ENCODE measurements around the gene NFU1. TPM values are rescaled to one million over a fixed set of nuclear protein-coding genes. Genes with fewer than 3 reads are reported as not detected.

NFU1 gene
- total and polyA plus RNA-seq, 11 donors, result 61.5 to 156 (median 110) TPM

GRCh38 chr2:69438580-69438979, 1.3 kb upstream of the NFU1 start:
- no peak overlapping the region for H3K4me3 ChIP-seq
- 97 to 99% (median 98%) methylated on average over 6 of the region's 6 CpGs for WGBS, 4 donors
- intact Hi-C loops (cut with DNase I), result loop anchor here in 4 of 10 donors (5.0 kb wide), 3 partner anchors 41 to 204 kb away; partner anchors contain the start of genes GFPT1 (in 3 of the 4) and AAK1 (in 1 of the 4)
- H3K27me3 ChIP-seq, result no peaks in the 10 kb centered on the region
- peak overlapping the region in 11 of 12 donors; percentile 93 to 99 (median 96) for H3K27ac ChIP-seq
- peaks cover 5 to 37% (median 21%) of the 10 kb centered on the region in 12 donors for H3K4me1 ChIP-seq
- no peak for DNase-seq
- H3K36me3 ChIP-seq, result no peaks in the 10 kb centered on the region
- H3K9me3 ChIP-seq, result no peaks in the 10 kb centered on the region
- no peak for ATAC-seq
- no peak for TF ChIP-seq POLR2A (IDR thresholded peaks at IDR 0.05)
- no peak for TF ChIP-seq CTCF (IDR thresholded peaks at IDR 0.05)

- ATAC-seq (peak; percentile 53 to 70 (median 58)), DNase-seq (peak in 4 of 5 donors; percentile 45 to 55 (median 53))
- intact Hi-C loops (cut with DNase I), result loop anchor here in 4 of 10 donors (5.0 kb wide), 3 partner anchors 40 to 205 kb away; partner anchors contain the start of genes GFPT1 (in 3 of the 4) and AAK1 (in 1 of the 4)
- TF ChIP-seq POLR2A (IDR thresholded peaks at IDR 0.05) (no peak), CTCF (IDR thresholded peaks at IDR 0.05) (no peak)
- WGBS, 4 donors, result 35 to 48% (median 46%) methylated on average over 7 of the region's 7 CpGs
- Histone ChIP-seq H3K27ac (peak overlapping the region; percentile 84 to 99 (median 96)), H3K4me3 (peak overlapping the region; percentile 70 to 97 (median 84)), H3K27me3 (no peaks in the 10 kb centered on the region), H3K36me3 (no peaks in the 10 kb centered on the region), H3K9me3 (no peaks in the 10 kb centered on the region), H3K4me1 (peaks cover 5 to 37% (median 21%) of the 10 kb centered on the region in 12 donors)
Measured at GRCh38 chr2:69437751-69438154, 518 bp upstream of the NFU1 start.

GRCh38 chr2:69436596-69436937, 668 bp downstream of the NFU1 start:
- H3K9me3 ChIP-seq, result no peaks in the 10 kb centered on the region
- DNase-seq, result no peak
- H3K4me1 ChIP-seq, result peaks cover 5 to 37% (median 21%) of the 10 kb centered on the region in 12 donors
- H3K27ac ChIP-seq, result peak overlapping the region; percentile 84 to 99 (median 96)
- H3K27me3 ChIP-seq, result no peaks in the 10 kb centered on the region
- TF ChIP-seq CTCF (IDR thresholded peaks at IDR 0.05) (peak in 1 of 12 donors; percentile 14), POLR2A (IDR thresholded peaks at IDR 0.05) (no peak)
- H3K36me3 ChIP-seq, result peaks cover 0 to 8% (median 4%) of the 10 kb centered on the region in 9 donors
- ATAC-seq, result no peak
- peak overlapping the region; percentile 70 to 97 (median 84) for H3K4me3 ChIP-seq
- intact Hi-C loops (cut with DNase I), result loop anchor here in 4 of 10 donors (5.0 kb wide), 3 partner anchors 39 to 206 kb away; partner anchors contain the start of genes GFPT1 (in 3 of the 4) and AAK1 (in 1 of the 4)
- 6 to 7% (median 6%) methylated on average over 5 of the region's 5 CpGs for WGBS, 4 donors

GRCh38 chr2:69434753-69435152, 2.5 kb downstream of the NFU1 start:
- Histone ChIP-seq H3K9me3 (no peaks in the 10 kb centered on the region), H3K4me1 (peaks cover 5 to 37% (median 21%) of the 10 kb centered on the region in 12 donors), H3K27me3 (no peaks in the 10 kb centered on the region), H3K36me3 (peaks cover 0 to 23% (median 21%) of the 10 kb centered on the region in 9 donors), H3K4me3 (no peak overlapping the region), H3K27ac (peak overlapping the region in 1 of 12 donors; percentile 0)
- DNase-seq (no peak), ATAC-seq (no peak)
- intact Hi-C loops (cut with DNase I), result loop anchor here in 4 of 10 donors (5.0 kb wide), 3 partner anchors 37 to 208 kb away; partner anchors contain the start of genes GFPT1 (in 3 of the 4) and AAK1 (in 1 of the 4)
- TF ChIP-seq POLR2A (IDR thresholded peaks at IDR 0.05) (no peak), CTCF (IDR thresholded peaks at IDR 0.05) (no peak)
- 81 to 92% (median 83%) methylated on average over 5 of the region's 5 CpGs for WGBS, 4 donors
